SU-DHL-6 (cell line): ENCODE data around the gene NFATC3.

Experiments
- EZH2phosphoT487 ChIP-seq: fragments of 200-600 bp; sonication (generic), shearing (Covaris generic); conservative IDR thresholded peaks from 2 replicates; pipeline ENCODE4 v1.6.1; 2018; ENCODE audit warnings: mild to moderate bottlenecking, antibody characterized with exemption, low read length, moderate library complexity, mixed read lengths
- TF ChIP-seq, protein P1 (sequence below): fragments of 200-600 bp; sonication (generic); IDR thresholded peaks from one replicate; pipeline ENCODE4 v1.5.1; 2017; ENCODE audit warnings: antibody characterized with exemption, mild to moderate bottlenecking, low read length, moderate library complexity; ENCODE audit not compliant: insufficient read depth, poor library complexity, severe bottlenecking

DNA sequence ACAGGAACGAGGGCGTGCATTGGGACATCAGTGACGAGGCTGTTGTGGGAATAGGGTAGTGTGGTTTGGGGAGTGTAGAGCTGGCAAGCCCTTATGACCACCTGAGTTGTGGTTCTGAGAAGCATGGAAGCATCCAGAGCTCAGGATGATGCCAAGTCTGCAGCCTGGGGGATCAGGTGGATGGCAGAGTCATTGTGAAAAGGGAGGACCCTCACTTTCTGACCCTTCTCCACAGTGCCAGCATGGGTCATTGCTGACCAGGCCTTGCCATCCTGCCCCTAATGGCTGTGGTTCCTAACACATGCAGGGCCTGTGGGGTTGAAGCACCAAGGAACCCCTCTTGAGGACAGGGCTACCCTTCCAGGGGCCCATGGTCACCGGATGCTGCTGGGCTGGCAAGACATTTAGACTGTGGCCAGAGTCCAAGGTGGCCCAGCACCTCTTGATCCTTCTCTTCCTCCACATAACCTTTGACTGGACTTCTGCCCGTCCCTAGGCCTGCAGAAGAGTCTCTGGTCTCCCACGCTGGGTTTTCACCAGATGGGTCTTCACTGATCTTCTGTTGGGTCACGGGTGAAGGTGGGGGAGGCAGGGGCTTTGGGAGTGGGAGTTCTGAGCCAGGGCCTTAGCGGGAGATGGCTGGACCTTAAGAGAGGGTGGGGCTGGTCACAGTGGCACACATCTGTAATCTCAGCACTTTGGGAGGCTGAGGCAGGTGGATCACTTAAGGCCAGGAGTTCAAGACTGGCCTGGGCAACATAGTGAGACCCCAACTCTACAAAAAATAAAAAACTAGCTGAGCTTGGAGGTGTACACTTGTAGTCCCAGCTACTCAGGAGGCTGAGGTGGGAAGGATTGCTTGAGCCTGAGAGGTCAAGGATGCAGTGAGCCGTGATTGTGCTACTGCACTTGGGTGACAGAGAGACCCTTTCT, 158.0 kb downstream of the NFATC3 start:
- TF ChIP-seq, protein P1, sequence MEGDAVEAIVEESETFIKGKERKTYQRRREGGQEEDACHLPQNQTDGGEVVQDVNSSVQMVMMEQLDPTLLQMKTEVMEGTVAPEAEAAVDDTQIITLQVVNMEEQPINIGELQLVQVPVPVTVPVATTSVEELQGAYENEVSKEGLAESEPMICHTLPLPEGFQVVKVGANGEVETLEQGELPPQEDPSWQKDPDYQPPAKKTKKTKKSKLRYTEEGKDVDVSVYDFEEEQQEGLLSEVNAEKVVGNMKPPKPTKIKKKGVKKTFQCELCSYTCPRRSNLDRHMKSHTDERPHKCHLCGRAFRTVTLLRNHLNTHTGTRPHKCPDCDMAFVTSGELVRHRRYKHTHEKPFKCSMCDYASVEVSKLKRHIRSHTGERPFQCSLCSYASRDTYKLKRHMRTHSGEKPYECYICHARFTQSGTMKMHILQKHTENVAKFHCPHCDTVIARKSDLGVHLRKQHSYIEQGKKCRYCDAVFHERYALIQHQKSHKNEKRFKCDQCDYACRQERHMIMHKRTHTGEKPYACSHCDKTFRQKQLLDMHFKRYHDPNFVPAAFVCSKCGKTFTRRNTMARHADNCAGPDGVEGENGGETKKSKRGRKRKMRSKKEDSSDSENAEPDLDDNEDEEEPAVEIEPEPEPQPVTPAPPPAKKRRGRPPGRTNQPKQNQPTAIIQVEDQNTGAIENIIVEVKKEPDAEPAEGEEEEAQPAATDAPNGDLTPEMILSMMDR, result no peak
- no peak for TF ChIP-seq EZH2phosphoT487
